Ishikawa (cell line): ENCODE results near the gene ACSL6.

Experiments
- CEBPB ChIP-seq: IDR thresholded peaks from 2 replicates; pipeline ENCODE4 v1.6.1; 2012
- CREB1 ChIP-seq: IDR thresholded peaks from 2 replicates; pipeline ENCODE4 v1.6.1; 2012; ENCODE audit warnings: low read depth
- EP300 ChIP-seq: IDR thresholded peaks from 2 replicates; pipeline ENCODE4 v1.6.1; 2012; ENCODE audit warnings: borderline replicate concordance
- FOXM1 ChIP-seq: IDR thresholded peaks from 2 replicates; pipeline ENCODE4 v1.6.1; 2012; ENCODE audit warnings: low read depth, borderline replicate concordance
- MAX ChIP-seq: IDR thresholded peaks from 2 replicates; pipeline ENCODE4 v1.6.1; 2012
- RAD21 ChIP-seq: IDR thresholded peaks from 2 replicates; pipeline ENCODE4 v1.6.1; 2012; ENCODE audit warnings: low read depth
- TAF1 ChIP-seq: IDR thresholded peaks from 2 replicates; pipeline ENCODE4 v1.6.1; 2012; ENCODE audit warnings: low read depth, mild to moderate bottlenecking
- TCF12 ChIP-seq: IDR thresholded peaks from 2 replicates; pipeline ENCODE4 v1.6.1; 2012; ENCODE audit warnings: low read depth
- TEAD4 ChIP-seq: IDR thresholded peaks from 2 replicates; pipeline ENCODE4 v1.6.1; 2012
- YY1 ChIP-seq: IDR thresholded peaks from 2 replicates; pipeline ENCODE4 v1.6.1; 2012; ENCODE audit warnings: low read depth
- ZBTB7A ChIP-seq: IDR thresholded peaks from 2 replicates; pipeline ENCODE4 v1.6.1; 2012; ENCODE audit warnings: low read depth
- TF ChIP-seq, protein P1 (sequence below): IDR thresholded peaks from 2 replicates; pipeline ENCODE4 v1.6.1; 2012; ENCODE audit warnings: low read depth, mild to moderate bottlenecking

DNA sequence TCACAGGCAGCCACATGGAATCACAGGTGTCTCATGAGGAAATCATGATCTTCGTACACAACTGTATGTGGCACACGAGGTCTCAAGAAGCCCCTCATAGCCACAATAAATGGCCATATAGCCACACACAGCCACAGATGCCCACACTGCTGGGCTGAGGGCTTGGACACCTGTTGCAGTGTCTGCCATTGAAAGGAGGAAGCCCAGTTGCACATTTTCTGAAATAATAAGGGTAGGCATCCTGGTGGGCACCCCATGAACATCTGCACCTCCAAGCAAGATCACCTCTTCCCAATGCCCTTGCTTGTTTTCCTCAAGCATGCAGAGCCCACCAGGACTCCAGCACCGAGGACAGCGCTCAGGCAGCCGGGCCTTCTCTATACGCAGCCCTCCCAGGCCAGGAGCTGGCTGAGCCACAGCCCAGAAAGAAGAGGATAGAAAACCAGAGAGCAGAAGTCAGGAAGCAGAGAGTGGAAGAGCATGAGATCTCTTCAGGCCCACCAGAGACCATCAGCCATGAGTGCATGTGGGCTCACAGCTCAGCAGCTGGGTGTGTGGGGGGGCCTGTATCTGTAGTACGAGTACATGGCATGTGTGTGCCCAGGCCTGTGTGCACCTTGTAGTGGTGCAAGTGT, 1.0 kb upstream of the ACSL6 start:
- TF ChIP-seq EP300: no peak
- no peak for TF ChIP-seq TAF1
- TF ChIP-seq ZBTB7A: no peak
- TF ChIP-seq TCF12: no peak
- no peak for TF ChIP-seq FOXM1
- no peak for TF ChIP-seq TEAD4
- no peak for TF ChIP-seq YY1
- peak; percentile 15; the same call in 1 of the 2 replicates for TF ChIP-seq RAD21
- TF ChIP-seq, protein P1, sequence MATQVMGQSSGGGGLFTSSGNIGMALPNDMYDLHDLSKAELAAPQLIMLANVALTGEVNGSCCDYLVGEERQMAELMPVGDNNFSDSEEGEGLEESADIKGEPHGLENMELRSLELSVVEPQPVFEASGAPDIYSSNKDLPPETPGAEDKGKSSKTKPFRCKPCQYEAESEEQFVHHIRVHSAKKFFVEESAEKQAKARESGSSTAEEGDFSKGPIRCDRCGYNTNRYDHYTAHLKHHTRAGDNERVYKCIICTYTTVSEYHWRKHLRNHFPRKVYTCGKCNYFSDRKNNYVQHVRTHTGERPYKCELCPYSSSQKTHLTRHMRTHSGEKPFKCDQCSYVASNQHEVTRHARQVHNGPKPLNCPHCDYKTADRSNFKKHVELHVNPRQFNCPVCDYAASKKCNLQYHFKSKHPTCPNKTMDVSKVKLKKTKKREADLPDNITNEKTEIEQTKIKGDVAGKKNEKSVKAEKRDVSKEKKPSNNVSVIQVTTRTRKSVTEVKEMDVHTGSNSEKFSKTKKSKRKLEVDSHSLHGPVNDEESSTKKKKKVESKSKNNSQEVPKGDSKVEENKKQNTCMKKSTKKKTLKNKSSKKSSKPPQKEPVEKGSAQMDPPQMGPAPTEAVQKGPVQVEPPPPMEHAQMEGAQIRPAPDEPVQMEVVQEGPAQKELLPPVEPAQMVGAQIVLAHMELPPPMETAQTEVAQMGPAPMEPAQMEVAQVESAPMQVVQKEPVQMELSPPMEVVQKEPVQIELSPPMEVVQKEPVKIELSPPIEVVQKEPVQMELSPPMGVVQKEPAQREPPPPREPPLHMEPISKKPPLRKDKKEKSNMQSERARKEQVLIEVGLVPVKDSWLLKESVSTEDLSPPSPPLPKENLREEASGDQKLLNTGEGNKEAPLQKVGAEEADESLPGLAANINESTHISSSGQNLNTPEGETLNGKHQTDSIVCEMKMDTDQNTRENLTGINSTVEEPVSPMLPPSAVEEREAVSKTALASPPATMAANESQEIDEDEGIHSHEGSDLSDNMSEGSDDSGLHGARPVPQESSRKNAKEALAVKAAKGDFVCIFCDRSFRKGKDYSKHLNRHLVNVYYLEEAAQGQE: peak; percentile 96
- TF ChIP-seq CREB1: no peak
- peak; percentile 46; the same call in 1 of the 2 replicates for TF ChIP-seq MAX
- no peak for TF ChIP-seq CEBPB
